Left lobe of liver (tissue), 2 donors: Measurements from ENCODE around the gene NKTR. TPM values are rescaled to one million over a fixed set of nuclear protein-coding genes. Genes with fewer than 3 reads are reported as not detected.
"Not testable (repeated sequence)": the region's sequence is repeated elsewhere in the genome, so short reads cannot be mapped to it uniquely, and the experiment has no call there.

Experiments used
- ATAC-seq: fragments of 200-7000 bp; cut with Tn5 transposase; one replicate; pipeline ENCODE4 v1.9.1; 2020; ENCODE audit warnings: mild to moderate bottlenecking, moderate library complexity
- DNase-seq: peaks from one replicate; pipeline ENCODE4 v3.0.0-alpha.2; 2020; ENCODE audit warnings: low spot score
- total RNA-seq: library from RNA; stranded (reverse); gene quantifications from one replicate; pipeline ENCODE4 v1.2.1, GENCODE V29; 2021
- donor health status: DM: no; HTN: no; CAD: no; lungs with moderate emphysema.
- donor health status: DM: no; HTN: yes; CAD: no.

The NKTR gene
- total RNA-seq, 1 donor from 2014 or later = 29.2 TPM

- ATAC-seq = no peak
- DNase-seq = no peak
These were observed 6.9 kb upstream of the NKTR start for GRCh38 chr3:42593635-42594034.

- no peak for ATAC-seq
- no peak for DNase-seq
These were observed 4.8 kb upstream of the NKTR start for GRCh38 chr3:42595682-42596081.

GRCh38 chr3:42597098-42597497 is 3.4 kb upstream of the NKTR start:
- not testable (repeated sequence) for ATAC-seq, DNase-seq

GRCh38 chr3:42600958-42601675 is 631 bp downstream of the NKTR start:
- DNase-seq (no peak), ATAC-seq (peak; percentile 45)

- ATAC-seq (no peak), DNase-seq (no peak)
These were observed 1.6 kb downstream of the NKTR start for GRCh38 chr3:42601896-42602581.

GRCh38 chr3:42602961-42603360 is 2.5 kb downstream of the NKTR start:
- no peak for ATAC-seq
- DNase-seq = no peak

GRCh38 chr3:42605546-42606173 is 5.2 kb downstream of the NKTR start:
- ATAC-seq = no peak
- no peak for DNase-seq

GRCh38 chr3:42608581-42608980 is 8.1 kb downstream of the NKTR start:
- no peak for ATAC-seq
- DNase-seq = no peak

- DNase-seq (no peak), ATAC-seq (no peak)
These were observed 10.5 kb downstream of the NKTR start for GRCh38 chr3:42610976-42611375.

GRCh38 chr3:42612217-42612616 is 11.7 kb downstream of the NKTR start:
- ATAC-seq (no peak), DNase-seq (no peak)

- ATAC-seq = no peak
- no peak for DNase-seq
These were observed 12.4 kb downstream of the NKTR start for GRCh38 chr3:42612928-42613327.

- ATAC-seq (no peak), DNase-seq (no peak)
These were observed 13.0 kb downstream of the NKTR start for GRCh38 chr3:42613462-42613861.

- ATAC-seq (no peak), DNase-seq (no peak)
These were observed 31.1 kb downstream of the NKTR start for GRCh38 chr3:42631620-42632019.

GRCh38 chr3:42632146-42632545 is 31.7 kb downstream of the NKTR start:
- DNase-seq = no peak
- no peak for ATAC-seq

GRCh38 chr3:42633544-42633943 is 33.1 kb downstream of the NKTR start:
- no peak for DNase-seq
- ATAC-seq = no peak

GRCh38 chr3:42635111-42635510 is 34.6 kb downstream of the NKTR start:
- no peak for DNase-seq
- no peak for ATAC-seq

GRCh38 chr3:42637001-42637400 is 36.5 kb downstream of the NKTR start:
- DNase-seq = no peak
- ATAC-seq = no peak

- DNase-seq (no peak), ATAC-seq (no peak)
These were observed 37.9 kb downstream of the NKTR start for GRCh38 chr3:42638339-42638842.

- no peak for ATAC-seq
- DNase-seq = no peak
These were observed 38.7 kb downstream of the NKTR start for GRCh38 chr3:42639192-42639591.

- ATAC-seq (no peak), DNase-seq (no peak)
These were observed 39.6 kb downstream of the NKTR start for GRCh38 chr3:42640129-42640528.

GRCh38 chr3:42640771-42641370 is 40.4 kb downstream of the NKTR start:
- no peak for DNase-seq
- ATAC-seq = no peak
